MG63 (cell line): ENCODE results near the gene KIAA1614. TPM values are rescaled to one million over a fixed set of nuclear protein-coding genes. Genes with fewer than 3 reads are reported as not detected.
"Not testable (repeated sequence)": the region's sequence is repeated elsewhere in the genome, so short reads cannot be mapped to it uniquely, and the experiment has no call there.

Source experiments
- DNase-seq: peaks from one replicate; pipeline ENCODE4 v3.0.0-alpha.2; 2020
- H3K27me3 ChIP-seq: fragments of 250-450 bp; sonication (Bioruptor Pico); 2 replicates; pipeline ENCODE4 v1.5.1; 2020; ENCODE audit warnings: mild to moderate bottlenecking, moderate library complexity
- H3K36me3 ChIP-seq: fragments of 250-450 bp; sonication (Bioruptor Pico); 2 replicates; pipeline ENCODE4 v1.5.1; 2020; ENCODE audit warnings: mild to moderate bottlenecking, moderate library complexity
- H3K4me3 ChIP-seq: fragments of 250-450 bp; sonication (Bioruptor Pico); 2 replicates; pipeline ENCODE4 v1.5.1; 2020; ENCODE audit warnings: mild to moderate bottlenecking, moderate library complexity
- H3K9me3 ChIP-seq: fragments of 250-450 bp; sonication (Bioruptor Pico); 2 replicates; pipeline ENCODE4 v1.5.1; 2020; ENCODE audit warnings: mild to moderate bottlenecking, moderate library complexity
- total RNA-seq: library from RNA; depleted of rRNA; stranded (reverse); fragments of >200 nt; shearing (Covaris generic); gene quantifications from 2 replicates; pipeline ENCODE4 v1.2.3, GENCODE V29; 2014; ENCODE audit warnings: low replicate concordance

The KIAA1614 gene
- total RNA-seq, 1 experiment from 2014 or later, result 13.8 TPM

GRCh38 chr1:180947499-180947885 is 34.8 kb downstream of the KIAA1614 start:
- no peaks in the 10 kb centered on the region for H3K9me3 ChIP-seq
- DNase-seq, result no peak

GRCh38 chr1:180947901-180948640 is 35.4 kb downstream of the KIAA1614 start:
- no peaks in the 10 kb centered on the region for H3K9me3 ChIP-seq
- peaks cover 17% of the 10 kb centered on the region for H3K36me3 ChIP-seq
- no peaks in the 10 kb centered on the region for H3K27me3 ChIP-seq
- no peak for DNase-seq
- no peak overlapping the region for H3K4me3 ChIP-seq

More at GRCh38 chr1:180947499-180947885, 34.8 kb downstream of the KIAA1614 start:
- Histone ChIP-seq H3K27me3 (no peaks in the 10 kb centered on the region), H3K36me3 (peaks cover 17% of the 10 kb centered on the region), H3K4me3 (no peak overlapping the region)

GRCh38 chr1:180948641-180949615 is 36.2 kb downstream of the KIAA1614 start:
- Histone ChIP-seq H3K9me3 (no peaks in the 10 kb centered on the region), H3K4me3 (no peak overlapping the region), H3K36me3 (peaks cover 17% of the 10 kb centered on the region), H3K27me3 (no peaks in the 10 kb centered on the region)
- DNase-seq, result no peak

DNA sequence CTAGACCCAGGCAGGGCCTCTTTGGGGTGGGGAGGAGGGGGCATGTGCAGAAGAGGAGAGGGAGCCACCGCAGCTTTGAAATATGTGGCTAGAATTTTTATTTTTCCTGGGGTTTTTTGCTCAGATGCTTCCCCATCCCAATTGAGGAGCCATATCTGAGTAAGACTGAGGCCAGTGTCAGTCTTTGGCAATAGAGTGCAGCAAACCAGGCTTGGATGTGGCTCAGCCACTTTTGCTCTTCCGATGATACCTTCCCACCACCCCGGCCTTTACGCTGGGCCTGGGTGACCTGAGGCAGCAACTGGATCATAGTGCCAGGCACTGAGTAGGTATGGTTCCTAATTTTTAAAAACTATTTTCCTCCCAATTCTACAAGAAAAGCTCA is 36.9 kb downstream of the KIAA1614 start:
- no peak for DNase-seq
- H3K27me3 ChIP-seq, result no peaks in the 10 kb centered on the region
- peaks cover 18% of the 10 kb centered on the region for H3K36me3 ChIP-seq
- no peaks in the 10 kb centered on the region for H3K9me3 ChIP-seq
- no peak overlapping the region for H3K4me3 ChIP-seq

DNA sequence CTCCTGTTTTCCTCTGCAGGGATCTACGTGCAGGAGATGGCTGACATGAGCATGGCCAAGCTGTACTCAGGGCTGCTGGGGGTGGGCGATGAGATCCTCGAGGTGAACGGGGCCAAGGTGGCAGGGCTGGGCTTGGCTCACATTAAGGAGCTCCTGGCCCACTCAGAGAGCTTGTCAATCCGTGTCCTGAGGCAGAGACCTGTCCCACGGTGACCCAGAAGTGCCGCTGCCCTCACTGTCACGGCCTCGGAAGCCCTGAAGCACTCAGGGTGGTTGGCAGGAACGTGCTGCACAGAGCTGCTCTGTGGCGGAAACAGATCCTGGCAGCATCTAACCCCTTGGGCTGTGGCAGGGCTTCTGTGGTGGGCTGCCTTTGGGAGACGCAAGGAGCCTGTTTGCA is 37.6 kb downstream of the KIAA1614 start:
- peaks cover 22% of the 10 kb centered on the region for H3K36me3 ChIP-seq
- H3K4me3 ChIP-seq, result no peak overlapping the region
- no peaks in the 10 kb centered on the region for H3K9me3 ChIP-seq
- no peak for DNase-seq
- H3K27me3 ChIP-seq, result no peaks in the 10 kb centered on the region

DNA sequence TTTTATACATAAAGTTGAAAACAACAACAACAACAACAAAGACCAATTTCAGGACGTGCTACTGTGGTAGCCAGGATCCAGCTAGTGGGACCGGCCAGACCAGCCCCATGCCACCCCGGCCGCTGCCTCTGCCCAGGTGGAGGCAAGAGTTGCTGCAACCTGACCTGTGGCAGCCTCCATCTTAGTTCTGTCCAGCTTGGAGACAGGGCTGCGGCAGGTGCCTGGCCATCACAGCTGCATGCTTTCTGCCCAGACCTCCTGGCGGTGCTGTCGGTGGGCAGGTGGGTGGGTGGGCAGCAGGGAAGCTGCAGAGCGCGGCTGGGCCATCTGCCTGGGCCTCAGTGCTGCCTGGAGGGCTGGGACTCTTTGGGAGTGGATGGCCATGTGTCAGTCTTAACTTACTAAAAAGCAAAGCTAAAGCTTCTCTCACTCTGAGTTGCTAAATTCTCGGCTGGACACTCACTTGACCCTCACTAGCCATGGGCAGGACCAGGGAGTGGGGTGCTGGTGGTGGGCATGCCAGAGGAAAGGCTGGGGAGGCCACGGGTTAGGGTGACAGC is 38.6 kb downstream of the KIAA1614 start:
- Histone ChIP-seq H3K27me3 (no peaks in the 10 kb centered on the region), H3K9me3 (no peaks in the 10 kb centered on the region), H3K36me3 (peaks cover 22% of the 10 kb centered on the region), H3K4me3 (no peak overlapping the region)
- DNase-seq, result no peak

GRCh38 chr1:180951836-180952656 is 39.3 kb downstream of the KIAA1614 start:
- Histone ChIP-seq H3K4me3 (no peak overlapping the region), H3K27me3 (no peaks in the 10 kb centered on the region), H3K9me3 (no peaks in the 10 kb centered on the region), H3K36me3 (peaks cover 19% of the 10 kb centered on the region)
- DNase-seq, result no peak

GRCh38 chr1:180952657-180953013 is 39.9 kb downstream of the KIAA1614 start:
- Histone ChIP-seq H3K9me3 (no peaks in the 10 kb centered on the region), H3K27me3 (no peaks in the 10 kb centered on the region), H3K36me3 (peaks cover 19% of the 10 kb centered on the region), H3K4me3 (no peak overlapping the region)
- DNase-seq, result no peak

GRCh38 chr1:180953291-180954004 is 40.8 kb downstream of the KIAA1614 start:
- H3K27me3 ChIP-seq, result no peaks in the 10 kb centered on the region
- no peak overlapping the region for H3K4me3 ChIP-seq
- peaks cover 26% of the 10 kb centered on the region for H3K36me3 ChIP-seq
- no peaks in the 10 kb centered on the region for H3K9me3 ChIP-seq
- no peak for DNase-seq

DNA sequence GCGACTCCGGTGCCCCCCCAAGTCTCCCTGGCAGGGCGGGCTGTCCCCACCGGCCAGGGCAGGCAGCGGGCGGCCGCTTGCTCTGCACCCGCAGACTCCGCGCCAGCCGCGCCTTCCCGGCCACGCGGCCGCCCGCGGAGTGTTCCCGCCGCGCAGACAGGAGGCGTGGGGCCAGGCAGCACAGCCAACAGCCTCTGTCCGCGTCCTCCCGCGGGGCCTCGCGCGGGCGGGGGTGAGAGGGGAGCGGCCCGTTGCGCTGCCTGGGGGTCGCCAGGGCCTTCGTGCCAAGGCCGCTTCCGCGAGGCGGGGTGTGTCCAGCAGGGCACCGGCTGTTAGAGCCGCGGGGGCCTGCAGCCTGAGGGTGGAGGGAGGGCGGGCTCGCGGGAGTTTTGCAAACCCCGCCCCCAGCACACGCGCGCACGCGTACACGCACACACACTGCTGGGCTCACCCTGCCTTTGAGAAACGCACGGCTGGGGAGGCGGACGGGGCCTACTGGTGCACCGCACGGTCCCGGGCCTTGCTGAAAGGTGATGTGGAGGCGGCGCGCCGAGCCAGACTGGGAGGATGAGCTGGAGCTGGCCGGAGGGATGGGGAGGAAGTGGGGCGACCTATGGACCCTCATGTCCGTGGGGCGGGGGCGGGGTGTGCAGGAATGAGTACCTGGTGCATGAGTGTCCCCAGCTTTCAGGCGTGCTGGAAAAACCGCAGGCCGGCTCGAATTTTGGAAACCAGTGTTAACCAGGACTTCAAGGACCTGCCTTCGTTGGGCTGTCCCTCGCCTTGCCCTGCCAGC is 41.5 kb downstream of the KIAA1614 start:
- Histone ChIP-seq H3K4me3 (no peak overlapping the region), H3K27me3 (no peaks in the 10 kb centered on the region), H3K9me3 (no peaks in the 10 kb centered on the region), H3K36me3 (peaks cover 34% of the 10 kb centered on the region)
- DNase-seq, result no peak

DNA sequence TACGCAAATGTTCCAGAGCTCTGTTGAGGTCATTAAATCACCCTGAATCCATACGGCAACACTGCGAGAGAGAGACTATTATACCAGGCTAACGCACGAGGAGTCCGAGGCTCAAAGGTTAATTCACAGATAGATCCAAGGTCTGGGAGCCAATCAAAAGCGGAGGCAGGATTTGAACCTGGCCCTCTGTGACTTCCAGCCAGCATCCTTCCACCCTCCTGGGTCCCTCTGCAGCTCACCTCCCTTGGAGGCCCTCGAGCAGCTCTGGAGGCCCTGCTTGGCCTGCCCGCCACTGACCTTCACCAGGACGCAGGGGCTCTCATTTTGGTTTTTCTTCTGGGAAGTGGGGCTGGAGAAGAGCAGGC is 42.1 kb downstream of the KIAA1614 start:
- no peaks in the 10 kb centered on the region for H3K27me3 ChIP-seq
- DNase-seq, result no peak
- no peak overlapping the region for H3K4me3 ChIP-seq
- H3K9me3 ChIP-seq, result no peaks in the 10 kb centered on the region
- H3K36me3 ChIP-seq, result peaks cover 34% of the 10 kb centered on the region

DNA sequence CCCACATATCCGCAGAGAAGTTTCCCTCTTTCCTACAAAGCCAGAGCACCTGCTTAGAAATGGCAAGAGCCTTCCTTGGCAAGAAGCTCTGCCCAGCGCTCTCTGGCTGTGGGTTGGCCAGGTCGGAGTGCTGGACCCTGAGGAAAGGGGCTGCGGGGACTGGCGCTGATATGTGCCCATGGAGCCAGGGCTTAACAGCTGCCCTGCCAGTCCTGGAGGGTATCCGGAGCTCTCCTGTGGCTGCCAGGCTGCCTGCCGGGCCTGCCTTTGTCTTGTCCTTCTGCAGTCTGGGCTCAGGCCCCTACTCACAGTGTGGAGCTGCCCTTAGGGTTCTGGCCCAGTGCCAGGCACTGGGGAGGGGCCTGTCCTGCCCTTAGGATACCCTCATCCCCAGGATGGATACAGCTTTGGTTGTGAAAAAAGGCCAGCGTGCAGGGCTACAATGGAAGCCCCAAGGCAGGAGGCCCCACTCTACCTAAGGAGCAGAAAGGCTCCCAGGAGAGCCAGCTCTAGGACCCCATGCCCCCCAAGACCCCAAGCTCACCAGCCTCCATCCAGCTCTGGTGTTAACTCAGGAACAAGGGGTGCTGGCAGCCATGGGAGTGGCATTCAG is 43.4 kb downstream of the KIAA1614 start:
- Histone ChIP-seq H3K36me3 (peaks cover 34% of the 10 kb centered on the region), H3K9me3 (no peaks in the 10 kb centered on the region), H3K4me3 (no peak overlapping the region), H3K27me3 (no peaks in the 10 kb centered on the region)
- DNase-seq, result no peak

GRCh38 chr1:180959620-180960019 is 46.9 kb downstream of the KIAA1614 start:
- not testable (repeated sequence) for H3K27me3 ChIP-seq, H3K4me3 ChIP-seq, H3K9me3 ChIP-seq, DNase-seq
- peaks cover 39% of the 10 kb centered on the region for H3K36me3 ChIP-seq

GRCh38 chr1:180961622-180962021 is 48.9 kb downstream of the KIAA1614 start:
- H3K4me3 ChIP-seq, result no peak overlapping the region
- H3K9me3 ChIP-seq, result no peaks in the 10 kb centered on the region; the same call in 1 of the 2 replicates
- DNase-seq, result no peak
- no peaks in the 10 kb centered on the region for H3K27me3 ChIP-seq
- H3K36me3 ChIP-seq, result peaks cover 39% of the 10 kb centered on the region

GRCh38 chr1:180962178-180962577 is 49.5 kb downstream of the KIAA1614 start:
- no peaks in the 10 kb centered on the region; the same call in 1 of the 2 replicates for H3K9me3 ChIP-seq
- no peak overlapping the region for H3K4me3 ChIP-seq
- H3K27me3 ChIP-seq, result no peaks in the 10 kb centered on the region
- DNase-seq, result no peak
- peaks cover 39% of the 10 kb centered on the region for H3K36me3 ChIP-seq
